H9 (cell line): ENCODE measurements around the gene SCG2. TPM values are rescaled to one million over a fixed set of nuclear protein-coding genes. Genes with fewer than 3 reads are reported as not detected.

Experiments
- DNase-seq: peaks from one replicate; pipeline ENCODE4 v3.0.0-alpha.2; 2017
- H2AFZ ChIP-seq: one replicate; pipeline ENCODE4 v1.6.1; 2013; ENCODE audit warnings: mild to moderate bottlenecking, low read length, control low read depth, moderate library complexity
- H2AK5ac ChIP-seq: 2 replicates; pipeline ENCODE4 v1.6.1; 2013; ENCODE audit warnings: low read length, control low read depth, mixed read lengths; ENCODE audit not compliant: insufficient read length
- H2BK120ac ChIP-seq: one replicate; pipeline ENCODE4 v1.6.1; 2013; ENCODE audit warnings: low read depth, mild to moderate bottlenecking, low read length, control low read depth, inconsistent platforms; ENCODE audit not compliant: poor library complexity, severe bottlenecking
- H2BK12ac ChIP-seq: 2 replicates; pipeline ENCODE4 v1.6.1; 2013; ENCODE audit warnings: low read length, control low read depth, mixed read lengths, low read depth; ENCODE audit not compliant: insufficient read length
- H2BK15ac ChIP-seq: 2 replicates; pipeline ENCODE4 v1.6.1; 2013; ENCODE audit warnings: low read depth, low read length, control low read depth
- H2BK20ac ChIP-seq: one replicate; pipeline ENCODE4 v1.6.1; 2013; ENCODE audit warnings: low read depth, mild to moderate bottlenecking, low read length, control low read depth, inconsistent platforms; ENCODE audit not compliant: poor library complexity, severe bottlenecking
- H2BK5ac ChIP-seq: 2 replicates; pipeline ENCODE4 v1.6.1; 2013; ENCODE audit warnings: low read length, control low read depth, mixed read lengths; ENCODE audit not compliant: insufficient read length
- H3K14ac ChIP-seq: 2 replicates; pipeline ENCODE4 v1.6.1; 2013; ENCODE audit warnings: low read length, control low read depth; ENCODE audit not compliant: insufficient read depth
- H3K18ac ChIP-seq: 2 replicates; pipeline ENCODE4 v1.6.1; 2013; ENCODE audit warnings: low read depth, mild to moderate bottlenecking, mixed read lengths, low read length, control low read depth; ENCODE audit not compliant: insufficient read length
- H3K23ac ChIP-seq: 2 replicates; pipeline ENCODE4 v1.6.1; 2013; ENCODE audit warnings: low read length, control low read depth, mixed read lengths, low read depth; ENCODE audit not compliant: insufficient read length
- H3K23me2 ChIP-seq: 2 replicates; pipeline ENCODE4 v1.6.1; 2013; ENCODE audit warnings: low read depth, mild to moderate bottlenecking, mixed read lengths, low read length, control low read depth; ENCODE audit not compliant: insufficient read length, poor library complexity, severe bottlenecking
- H3K27ac ChIP-seq: 2 replicates; pipeline ENCODE4 v1.5.1; 2013; ENCODE audit warnings: low read length, control low read depth, mixed read lengths, low read depth; ENCODE audit not compliant: insufficient read length
- H3K27me3 ChIP-seq: 2 replicates; pipeline ENCODE4 v1.6.1; 2013; ENCODE audit warnings: low read length, control low read depth, inconsistent platforms; ENCODE audit not compliant: insufficient read depth
- H3K4ac ChIP-seq: 2 replicates; pipeline ENCODE4 v1.6.1; 2013; ENCODE audit warnings: low read depth, mild to moderate bottlenecking, control low read depth, inconsistent platforms, low read length, moderate library complexity
- H3K4me1 ChIP-seq: 2 replicates; pipeline ENCODE4 v1.6.1; 2013; ENCODE audit warnings: low read length, control low read depth, inconsistent platforms; ENCODE audit not compliant: insufficient read depth
- H3K4me2 ChIP-seq: 2 replicates; pipeline ENCODE4 v1.6.1; 2013; ENCODE audit warnings: low read length, control low read depth, mixed read lengths; ENCODE audit not compliant: insufficient read length, insufficient read depth
- H3K56ac ChIP-seq: 2 replicates; pipeline ENCODE4 v1.6.1; 2013; ENCODE audit warnings: low read depth, mild to moderate bottlenecking, mixed read lengths, low read length, control low read depth; ENCODE audit not compliant: insufficient read length
- H3K79me1 ChIP-seq: 2 replicates; pipeline ENCODE4 v1.6.1; 2013; ENCODE audit warnings: low read depth, mild to moderate bottlenecking, moderate library complexity, low read length, control low read depth, inconsistent platforms; ENCODE audit not compliant: insufficient read depth, poor library complexity, severe bottlenecking
- H3K79me2 ChIP-seq: 2 replicates; pipeline ENCODE4 v1.6.1; 2013; ENCODE audit warnings: low read length, control low read depth, inconsistent platforms; ENCODE audit not compliant: insufficient read depth
- H3K9ac ChIP-seq: 2 replicates; pipeline ENCODE4 v1.6.1; 2013; ENCODE audit warnings: low read length, control low read depth, mixed read lengths; ENCODE audit not compliant: insufficient read length; ENCODE audit errors: extremely low read depth
- H3K9me3 ChIP-seq: one replicate; pipeline ENCODE4 v1.6.1; 2013; ENCODE audit warnings: low read depth, low read length, inconsistent platforms; ENCODE audit not compliant: control insufficient read depth
- H3T11ph ChIP-seq: one replicate; pipeline ENCODE4 v1.6.1; 2013; ENCODE audit warnings: mild to moderate bottlenecking, low read length, control low read depth, inconsistent platforms
- H4K20me1 ChIP-seq: one replicate; pipeline ENCODE4 v1.6.1; 2013; ENCODE audit not compliant: control insufficient read depth, insufficient read length, insufficient read depth
- H4K5ac ChIP-seq: 2 replicates; pipeline ENCODE4 v1.6.1; 2013; ENCODE audit warnings: low read depth, mild to moderate bottlenecking, mixed read lengths, low read length, control low read depth; ENCODE audit not compliant: insufficient read length
- H4K8ac ChIP-seq: replicated peaks from 2 replicates; pipeline ENCODE4 v1.6.1; 2013; ENCODE audit warnings: low read length, control low read depth, mixed read lengths, low read depth; ENCODE audit not compliant: insufficient read length
- H4K91ac ChIP-seq: 2 replicates; pipeline ENCODE4 v1.6.1; 2013; ENCODE audit warnings: low read depth, mild to moderate bottlenecking, moderate library complexity, mixed read lengths, low read length, control low read depth; ENCODE audit not compliant: insufficient read length
- H3K27ac Mint-ChIP-seq, 3 experiments: 2 replicates in 2 of 3; 3 replicates in 1 of 3; pipeline ENCODE4 v1.8.0; 2020 to 2021; ENCODE audit warnings: mixed read lengths in 3 of 3, mild to moderate bottlenecking in 1 of 3, moderate library complexity in 1 of 3
- H3K27me3 Mint-ChIP-seq: 2 replicates; pipeline ENCODE4 v1.8.0; 2021; ENCODE audit warnings: low read depth, mild to moderate bottlenecking, moderate library complexity, mixed read lengths
- H3K36me3 Mint-ChIP-seq, 3 experiments: 2 replicates in 2 of 3; 3 replicates in 1 of 3; pipeline ENCODE4 v1.8.0; 2020 to 2021; ENCODE audit warnings: low read depth in 3 of 3, mixed read lengths in 3 of 3; ENCODE audit not compliant: insufficient read depth in 1 of 3
- H3K4me1 Mint-ChIP-seq, 2 experiments: 2 replicates each; pipeline ENCODE4 v1.8.0; 2020; ENCODE audit warnings: mixed read lengths in 2 of 2
- H3K4me3 Mint-ChIP-seq, 2 experiments: 2 replicates in 1 of 2; 3 replicates in 1 of 2; pipeline ENCODE4 v1.8.0; 2020 to 2021; ENCODE audit warnings: mild to moderate bottlenecking in 2 of 2, mixed read lengths in 2 of 2, moderate library complexity in 1 of 2
- H3K9me3 Mint-ChIP-seq, 2 experiments: 2 replicates in 1 of 2; 3 replicates in 1 of 2; pipeline ENCODE4 v1.8.0; 2020; ENCODE audit warnings: mild to moderate bottlenecking in 2 of 2, mixed read lengths in 2 of 2, moderate library complexity in 1 of 2
- CTCF ChIP-seq: fragments of 200-600 bp; sonication (generic); conservative IDR thresholded peaks from 3 replicates; pipeline ENCODE4 v1.8.0; 2021; ENCODE audit warnings: antibody characterized with exemption, mild to moderate bottlenecking
- total RNA-seq: library from RNA; stranded (reverse); gene quantifications from 2 replicates; pipeline ENCODE4 v1.2.1, GENCODE V29; 2021

The SCG2 gene
- total RNA-seq, 1 experiment from 2014 or later: 4.4 TPM

- no peaks in the 10 kb centered on the region for H3K79me2 ChIP-seq
- H3K23ac ChIP-seq: no peak overlapping the region
- Mint-ChIP-seq H3K27me3 (no peaks in the 10 kb centered on the region), H3K4me1 (peaks cover 9 to 11% of the 10 kb centered on the region in 2 experiments; a peak in 3 of 4 replicates), H3K4me3 (no peak overlapping the region), H3K9me3 (no peaks in the 10 kb centered on the region), H3K36me3 (no peaks in the 10 kb centered on the region), H3K27ac (no peak overlapping the region)
- H2BK12ac ChIP-seq: no peak overlapping the region
- H3K23me2 ChIP-seq: no peaks in the 10 kb centered on the region
- no peak overlapping the region for H3K4ac ChIP-seq
- no peak overlapping the region for H3K18ac ChIP-seq
- H2BK15ac ChIP-seq: no peak overlapping the region
- H3K9me3 ChIP-seq: no peaks in the 10 kb centered on the region
- no peak overlapping the region for H3T11ph ChIP-seq
- no peaks in the 10 kb centered on the region for H3K79me1 ChIP-seq
- no peak overlapping the region for H3K9ac ChIP-seq
- no peaks in the 10 kb centered on the region for H4K20me1 ChIP-seq
- no peak overlapping the region for H2BK20ac ChIP-seq
- H3K14ac ChIP-seq: no peak overlapping the region
- no peak overlapping the region for H2BK120ac ChIP-seq
- no peak for TF ChIP-seq CTCF
- H3K56ac ChIP-seq: no peak overlapping the region
- H3K4me1 ChIP-seq: no peaks in the 10 kb centered on the region
- no peak overlapping the region for H4K91ac ChIP-seq
- no peak overlapping the region for H4K5ac ChIP-seq
- H3K4me2 ChIP-seq: no peak overlapping the region
- no peak overlapping the region for H2AK5ac ChIP-seq
- no peaks in the 10 kb centered on the region for H3K27me3 ChIP-seq
- H3K27ac ChIP-seq: no peak overlapping the region
- no peak for DNase-seq
- no peak overlapping the region for H4K8ac ChIP-seq
- no peak overlapping the region for H2BK5ac ChIP-seq
- no peak overlapping the region for H2AFZ ChIP-seq
These were observed 11.2 kb downstream of the SCG2 start for GRCh38 chr2:223590964-223591363.
